ENCODE results near the gene LYRM7.
"Not testable (repeated sequence)": the region's sequence is repeated elsewhere in the genome, so short reads cannot be mapped to it uniquely, and the experiment has no call there.

The LYRM7 gene

GRCh38 chr5:131186561-131187256 lies 16.0 kb downstream of the LYRM7 start:
- no peak overlapping the region for H3K4me3 ChIP-seq (ENCODE audit: low read depth, low read length)
- H3K27ac ChIP-seq: no peak overlapping the region
- no peak for DNase-seq
- H3K9me3 ChIP-seq (ENCODE audit: severe bottlenecking): no peaks in the 10 kb centered on the region
- H3K27me3 ChIP-seq (ENCODE audit: insufficient read depth, low read depth, severe bottlenecking): no peaks in the 10 kb centered on the region
- TF ChIP-seq CTCF (IDR thresholded peaks at IDR 0.05; ENCODE audit: low read depth, low read length): no peak
- no peaks in the 10 kb centered on the region for H3K36me3 ChIP-seq

GRCh38 chr5:131193106-131193505 lies 22.4 kb downstream of the LYRM7 start:
- TF ChIP-seq CTCF (IDR thresholded peaks at IDR 0.05; ENCODE audit: low read depth, low read length): no peak
- Histone ChIP-seq H3K27ac (no peak overlapping the region), H3K4me3 (ENCODE audit: low read depth, low read length) (no peak overlapping the region), H3K9me3 (ENCODE audit: severe bottlenecking) (no peaks in the 10 kb centered on the region), H3K36me3 (no peaks in the 10 kb centered on the region), H3K27me3 (ENCODE audit: insufficient read depth, low read depth, severe bottlenecking) (no peaks in the 10 kb centered on the region)
- no peak for DNase-seq

- H3K27ac ChIP-seq; H3K4me3 ChIP-seq (ENCODE audit: low read depth, low read length); H3K36me3 ChIP-seq; DNase-seq; H3K9me3 ChIP-seq (ENCODE audit: severe bottlenecking); H3K27me3 ChIP-seq (ENCODE audit: insufficient read depth, low read depth, severe bottlenecking): not testable (repeated sequence)
These were observed 23.2 kb downstream of the LYRM7 start for GRCh38 chr5:131193897-131194296.

- Histone ChIP-seq H3K27me3 (ENCODE audit: insufficient read depth, low read depth, severe bottlenecking) (no peaks in the 10 kb centered on the region), H3K9me3 (ENCODE audit: severe bottlenecking) (no peaks in the 10 kb centered on the region), H3K36me3 (no peaks in the 10 kb centered on the region), H3K27ac (no peak overlapping the region), H3K4me3 (ENCODE audit: low read depth, low read length) (no peak overlapping the region)
- TF ChIP-seq CTCF (IDR thresholded peaks at IDR 0.05; ENCODE audit: low read depth, low read length): no peak
- no peak for DNase-seq
These were observed 24.0 kb downstream of the LYRM7 start for GRCh38 chr5:131194725-131195124.

- Histone ChIP-seq H3K36me3 (no peaks in the 10 kb centered on the region), H3K4me3 (ENCODE audit: low read depth, low read length) (no peak overlapping the region), H3K9me3 (ENCODE audit: severe bottlenecking) (no peaks in the 10 kb centered on the region), H3K27ac (no peak overlapping the region), H3K27me3 (ENCODE audit: insufficient read depth, low read depth, severe bottlenecking) (no peaks in the 10 kb centered on the region)
- TF ChIP-seq CTCF (IDR thresholded peaks at IDR 0.05; ENCODE audit: low read depth, low read length): no peak
- no peak for DNase-seq
These were observed 25.0 kb downstream of the LYRM7 start for GRCh38 chr5:131195696-131196095.

- no peaks in the 10 kb centered on the region for H3K36me3 ChIP-seq
- H3K27me3 ChIP-seq (ENCODE audit: insufficient read depth, low read depth, severe bottlenecking): no peaks in the 10 kb centered on the region
- H3K27ac ChIP-seq: no peak overlapping the region
- DNase-seq: no peak
- no peaks in the 10 kb centered on the region for H3K9me3 ChIP-seq (ENCODE audit: severe bottlenecking)
- H3K4me3 ChIP-seq (ENCODE audit: low read depth, low read length): no peak overlapping the region
- TF ChIP-seq CTCF (IDR thresholded peaks at IDR 0.05; ENCODE audit: low read depth, low read length): no peak
These were observed 25.6 kb downstream of the LYRM7 start for GRCh38 chr5:131196331-131196730.
